Stimulated activated naive CD4-positive, alpha-beta T cell (primary cell): ENCODE data around the gene RAB7A.
A peak's percentile ranks its signal among the peaks of the same experiment; 100 is the strongest.
"Not testable (repeated sequence)": the region's sequence is repeated elsewhere in the genome, so short reads cannot be mapped to it uniquely, and the experiment has no call there.

ENCODE experiments used
- DNase-seq, 6 experiments: peaks; one replicate each; lab custom pipeline; 2025; lab: John Stamatoyannopoulos, UW

Gene RAB7A

DNA sequence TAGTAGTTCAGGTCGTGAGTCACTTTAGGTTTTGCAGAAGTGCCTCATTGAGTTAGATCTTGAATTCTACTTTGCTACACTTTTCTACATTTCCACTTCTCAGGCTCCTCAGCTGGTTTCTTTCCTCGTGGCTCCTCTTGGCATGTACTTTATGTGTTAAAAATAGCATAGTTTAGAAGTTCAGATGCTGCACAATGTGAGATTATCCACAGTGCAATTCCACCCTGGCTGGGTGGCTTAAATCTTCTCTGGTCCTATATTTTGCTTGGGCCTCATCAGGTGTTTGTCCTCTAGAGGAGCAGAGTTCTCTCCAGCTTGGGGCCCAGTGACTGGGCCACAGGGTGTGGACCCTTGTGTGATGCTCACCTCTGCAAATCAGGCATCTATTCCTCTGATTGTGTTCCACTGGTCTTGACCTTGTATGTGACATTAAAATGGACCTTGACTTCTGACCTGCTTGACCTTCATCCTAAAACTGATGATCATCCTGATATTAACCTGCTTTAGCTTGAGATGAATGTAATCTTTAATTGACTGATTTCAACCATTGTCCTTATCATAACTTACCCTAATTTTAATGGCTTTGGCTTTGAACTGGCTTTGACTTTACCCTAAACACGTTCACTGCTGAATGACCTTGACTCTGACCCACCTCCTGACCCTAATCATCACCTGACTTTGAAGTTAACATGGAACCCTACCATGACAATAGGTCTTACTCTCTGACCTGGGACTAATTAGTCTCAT, 89.5 kb downstream of the RAB7A start:
- DNase-seq: no peak

DNA sequence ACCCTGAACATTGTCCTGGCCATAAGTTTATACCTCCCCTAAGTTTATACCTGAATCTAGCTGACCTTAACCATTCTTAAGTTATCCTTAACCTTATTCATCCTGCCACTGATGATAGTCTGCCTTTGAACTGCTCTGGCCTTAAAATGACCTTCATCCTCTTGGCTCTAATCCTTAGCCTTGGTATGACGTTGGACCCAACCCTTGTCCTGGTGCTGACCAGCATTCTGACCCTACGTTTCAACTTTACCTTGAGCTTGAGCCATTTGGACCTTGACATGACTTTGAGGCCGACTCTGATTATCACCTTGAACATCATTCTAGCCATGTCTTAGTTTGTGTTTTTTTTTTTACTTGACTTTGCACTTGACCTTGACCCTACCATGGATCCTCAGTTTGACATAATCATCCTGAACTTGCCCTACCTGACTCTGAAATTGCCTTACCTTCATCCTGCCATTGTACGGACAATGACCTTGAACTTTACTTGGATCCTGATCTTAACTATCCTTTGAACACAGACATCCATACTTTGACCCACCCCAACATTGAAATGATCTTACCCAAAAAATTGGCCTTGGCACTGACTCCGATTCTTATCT, 92.3 kb downstream of the RAB7A start:
- no peak for DNase-seq

DNA sequence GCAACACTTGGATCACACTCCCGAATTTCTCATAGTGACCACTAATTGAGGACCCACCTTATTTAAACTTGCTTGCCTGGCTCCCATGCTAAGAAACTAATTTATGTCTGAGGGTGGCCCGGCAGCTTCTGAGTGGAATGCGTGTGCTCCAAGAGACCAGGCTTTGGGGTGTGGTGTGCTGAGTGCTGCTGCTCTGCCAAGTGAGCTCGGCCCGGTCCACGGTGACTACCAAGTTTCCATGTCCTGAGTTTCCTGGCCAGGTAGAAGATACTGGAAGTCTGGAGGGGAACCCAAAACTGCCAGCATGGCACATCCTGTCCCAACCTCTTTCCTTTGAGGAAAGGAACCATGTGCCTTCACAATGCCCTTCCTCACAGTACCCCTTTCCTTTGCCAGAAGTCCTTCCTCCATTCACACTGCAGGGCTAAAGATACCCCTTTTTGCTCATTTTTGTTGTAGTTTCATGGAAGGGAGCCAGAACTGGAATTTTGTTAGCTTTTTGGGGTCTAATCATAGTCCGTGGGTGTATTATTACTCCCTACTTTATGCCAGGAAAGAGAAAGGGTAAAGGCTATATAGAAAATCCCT, 94.4 kb downstream of the RAB7A start:
- DNase-seq: no peak

DNA sequence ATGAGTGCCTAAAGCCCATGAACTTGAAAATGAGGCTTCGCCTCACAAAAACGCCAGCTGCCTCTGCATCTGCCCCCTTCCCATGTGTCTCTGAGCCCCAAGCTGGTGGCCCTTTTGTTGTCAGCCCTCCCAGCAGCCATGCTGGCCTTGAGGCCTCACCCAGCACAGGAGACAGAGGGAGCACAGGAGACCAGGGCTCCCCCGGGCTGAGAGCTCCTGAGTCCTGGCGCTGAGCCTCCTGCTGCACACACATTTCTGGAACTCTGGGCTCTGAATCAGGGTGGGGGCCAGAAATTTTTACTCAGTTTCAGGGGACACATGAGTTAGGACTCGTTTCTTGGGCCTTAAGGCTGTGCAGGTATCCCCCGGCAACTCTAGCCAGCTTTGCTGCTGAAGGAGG, 97.0 kb downstream of the RAB7A start:
- DNase-seq: no peak

DNA sequence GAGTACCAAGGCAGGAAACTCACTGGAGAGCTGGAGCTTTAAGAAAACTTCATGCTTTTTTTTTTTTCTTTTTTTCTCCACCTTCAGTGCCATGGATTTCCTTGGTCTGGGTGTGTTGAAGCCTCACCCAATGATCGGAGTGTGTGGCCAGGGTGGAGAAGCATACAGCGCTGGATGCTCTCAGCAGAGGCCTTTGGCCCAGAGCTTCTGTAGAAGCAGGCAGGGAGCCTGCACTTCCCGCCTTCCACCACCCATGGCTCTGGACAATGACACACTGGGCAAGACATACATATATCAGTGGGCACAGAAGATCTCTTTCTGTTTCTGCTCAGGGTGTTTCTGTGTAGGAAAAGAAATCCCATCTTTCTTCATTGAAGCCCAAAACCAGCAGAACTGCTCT, 97.6 kb downstream of the RAB7A start:
- DNase-seq: no peak

DNA sequence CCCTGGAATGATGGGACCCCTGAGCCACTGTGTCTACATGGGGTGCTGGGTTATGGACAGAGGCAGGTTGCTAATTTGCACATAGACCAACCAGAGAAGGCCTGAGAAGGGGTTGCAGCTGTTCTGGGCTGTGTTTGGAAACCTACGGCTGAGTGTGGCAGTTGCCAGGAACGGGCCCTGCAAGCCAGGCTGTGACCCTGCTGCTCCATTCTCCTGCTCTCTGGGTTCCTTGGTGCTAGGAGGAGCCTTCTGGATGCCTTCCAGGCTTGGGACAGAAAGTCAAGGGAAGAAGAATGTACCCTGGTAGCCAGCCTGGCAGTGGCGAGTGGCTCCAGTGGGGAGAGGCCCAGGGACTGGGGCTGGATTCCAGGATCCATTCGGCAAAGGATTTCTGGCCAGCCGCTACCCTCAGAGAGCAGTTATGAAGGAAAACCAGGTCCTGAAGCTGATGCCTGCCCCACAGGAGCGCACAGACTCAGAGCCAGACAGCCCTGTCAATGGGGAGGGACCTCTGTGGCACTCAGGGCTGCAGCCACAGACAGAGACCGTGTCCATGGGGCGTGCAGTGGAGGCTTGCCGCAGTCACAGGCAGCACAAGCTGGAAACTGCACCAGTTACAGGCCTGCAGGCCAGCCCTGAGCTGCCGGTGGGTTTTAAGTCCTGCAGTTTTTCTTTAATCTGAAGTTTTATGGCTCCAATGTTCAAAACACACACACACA, 98.3 kb downstream of the RAB7A start:
- DNase-seq: no peak

DNA sequence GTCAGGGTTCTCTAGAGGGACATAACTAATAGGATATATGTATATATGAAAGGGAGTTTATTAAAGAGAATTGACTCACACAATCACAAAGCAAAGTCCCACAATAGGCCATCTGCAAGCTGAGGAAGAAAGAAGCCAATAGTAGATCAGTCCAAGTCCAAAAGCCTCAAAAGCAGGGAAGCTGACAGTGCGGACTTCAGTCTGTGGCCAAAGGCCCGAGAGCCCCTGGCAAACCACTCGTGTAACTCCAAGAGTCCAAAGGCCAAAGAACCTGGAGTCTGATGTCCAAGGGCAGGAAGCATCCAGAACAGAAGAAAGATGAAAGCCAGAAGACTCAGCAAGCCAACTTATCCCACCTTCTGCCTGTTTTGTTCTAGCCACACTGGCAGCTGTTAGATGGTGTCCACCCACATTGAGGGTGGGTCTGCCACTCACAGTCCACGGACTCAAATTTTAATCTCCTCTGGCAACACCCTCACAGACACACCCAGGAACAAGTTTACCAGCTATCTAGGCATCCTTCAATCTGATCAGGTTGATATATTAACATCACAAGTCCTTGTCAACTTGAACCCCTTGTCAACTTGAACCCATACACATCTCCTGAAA, 99.2 kb downstream of the RAB7A start:
- no peak for DNase-seq

DNA sequence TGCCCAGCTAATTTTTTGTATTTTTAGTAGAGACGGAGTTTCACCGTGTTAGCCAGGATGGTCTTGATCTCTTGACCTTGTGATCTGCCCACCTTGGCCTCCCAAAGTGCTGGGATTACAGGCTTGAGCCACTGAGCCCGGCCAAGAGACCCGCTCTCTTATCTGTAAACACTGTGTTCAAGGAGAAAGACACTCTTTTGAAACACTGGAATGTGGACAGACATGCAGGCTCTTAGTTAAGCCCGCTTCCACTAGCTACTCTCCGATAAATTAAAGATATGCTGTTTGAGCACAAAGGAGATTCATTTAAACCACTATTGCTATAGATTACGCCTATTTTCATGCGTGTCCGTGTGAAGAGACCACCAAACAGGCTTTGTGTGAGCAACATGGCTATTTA, 103.1 kb downstream of the RAB7A start:
- DNase-seq: not testable (repeated sequence)

DNA sequence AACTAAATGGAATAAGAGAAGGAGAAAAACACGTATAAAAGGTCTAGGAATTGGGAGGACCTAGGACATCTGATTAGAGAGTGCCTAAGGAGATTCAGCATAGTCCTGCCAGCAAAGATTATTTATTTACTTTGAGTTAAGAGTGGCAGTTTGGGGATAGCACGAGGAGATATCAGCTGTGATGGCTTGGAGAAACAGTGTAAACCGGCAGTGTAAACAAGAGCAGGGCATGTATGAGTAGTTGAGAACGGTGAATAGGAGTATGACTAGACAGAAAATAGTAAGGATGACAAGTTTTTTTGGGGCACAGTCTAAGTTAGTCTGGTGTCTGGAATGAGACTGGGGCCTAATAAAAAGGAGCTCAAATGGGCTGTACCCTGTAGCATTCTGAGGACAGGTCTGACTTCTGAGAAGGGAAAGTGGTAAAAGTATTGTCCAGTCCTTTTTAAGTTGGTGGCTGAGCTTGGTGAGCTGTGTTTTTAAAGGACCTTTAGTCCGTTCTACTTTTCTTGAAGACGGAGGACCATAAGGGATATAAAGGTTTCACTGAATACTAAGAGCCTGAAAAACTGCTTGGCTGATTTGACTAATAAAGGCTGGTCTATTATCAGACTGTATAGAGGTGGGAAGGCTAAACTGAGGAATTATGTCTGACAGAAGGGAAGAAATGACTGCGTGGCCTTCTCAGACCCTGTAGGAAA, 104.1 kb downstream of the RAB7A start:
- DNase-seq: not testable (repeated sequence)

DNA sequence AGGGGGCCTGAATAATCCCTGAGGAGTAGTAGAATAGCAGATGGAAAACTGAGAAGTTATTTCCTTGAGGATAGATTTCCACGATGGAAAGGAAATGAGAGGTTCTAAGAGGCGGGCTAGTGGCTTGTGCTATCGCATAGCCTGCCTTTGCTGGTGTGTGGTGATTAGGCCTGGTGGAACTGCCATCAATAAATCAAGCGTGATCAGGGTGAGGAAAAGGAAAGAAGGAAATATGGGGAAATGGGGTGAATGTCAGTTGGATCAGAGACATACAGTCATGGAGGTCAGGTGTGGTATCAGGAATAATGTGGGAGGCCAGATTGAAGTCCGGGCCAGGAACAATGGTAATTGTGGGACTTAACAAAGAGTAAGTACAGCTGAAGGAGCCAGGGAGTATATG, 104.8 kb downstream of the RAB7A start:
- not testable (repeated sequence) for DNase-seq

DNA sequence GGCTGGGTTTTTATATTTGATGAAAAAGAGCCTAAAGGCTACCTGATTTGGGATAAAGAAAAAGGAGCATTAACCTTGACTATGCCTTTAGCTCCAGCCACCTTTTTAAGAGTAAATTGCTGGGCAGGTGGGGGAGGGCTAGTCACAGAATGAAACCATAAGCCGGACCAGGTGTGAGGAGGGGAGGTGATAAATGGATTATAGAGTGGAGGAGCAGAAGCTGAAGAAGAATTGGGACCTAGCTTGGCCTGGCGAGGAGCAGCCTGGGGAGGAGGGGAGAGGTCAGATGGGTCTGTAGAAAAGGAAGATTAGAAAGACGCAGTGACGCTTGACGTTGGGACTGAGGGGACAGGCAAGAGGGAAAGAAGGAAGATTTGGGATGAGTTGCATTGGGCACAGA, 107.0 kb downstream of the RAB7A start:
- not testable (repeated sequence) for DNase-seq

DNA sequence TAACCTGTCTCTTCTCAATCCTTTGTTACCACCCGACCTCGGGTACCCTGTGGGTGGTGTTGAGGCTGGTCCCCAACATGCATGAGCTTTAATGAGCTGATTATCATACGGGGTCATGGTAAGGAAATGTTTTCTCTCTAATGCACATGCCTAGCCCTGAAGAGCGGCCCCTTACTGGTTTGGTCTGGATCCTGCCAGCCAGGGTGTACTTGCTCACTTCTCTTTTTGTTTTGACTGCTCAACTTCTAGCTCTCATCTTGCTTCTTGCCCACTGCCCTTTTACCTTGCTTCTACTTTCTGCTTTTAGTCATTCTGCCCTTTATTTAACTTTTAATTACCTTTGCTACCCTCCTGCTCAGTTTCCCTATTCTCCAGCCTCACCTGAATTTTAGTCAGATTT, 109.1 kb downstream of the RAB7A start:
- DNase-seq: no peak

DNA sequence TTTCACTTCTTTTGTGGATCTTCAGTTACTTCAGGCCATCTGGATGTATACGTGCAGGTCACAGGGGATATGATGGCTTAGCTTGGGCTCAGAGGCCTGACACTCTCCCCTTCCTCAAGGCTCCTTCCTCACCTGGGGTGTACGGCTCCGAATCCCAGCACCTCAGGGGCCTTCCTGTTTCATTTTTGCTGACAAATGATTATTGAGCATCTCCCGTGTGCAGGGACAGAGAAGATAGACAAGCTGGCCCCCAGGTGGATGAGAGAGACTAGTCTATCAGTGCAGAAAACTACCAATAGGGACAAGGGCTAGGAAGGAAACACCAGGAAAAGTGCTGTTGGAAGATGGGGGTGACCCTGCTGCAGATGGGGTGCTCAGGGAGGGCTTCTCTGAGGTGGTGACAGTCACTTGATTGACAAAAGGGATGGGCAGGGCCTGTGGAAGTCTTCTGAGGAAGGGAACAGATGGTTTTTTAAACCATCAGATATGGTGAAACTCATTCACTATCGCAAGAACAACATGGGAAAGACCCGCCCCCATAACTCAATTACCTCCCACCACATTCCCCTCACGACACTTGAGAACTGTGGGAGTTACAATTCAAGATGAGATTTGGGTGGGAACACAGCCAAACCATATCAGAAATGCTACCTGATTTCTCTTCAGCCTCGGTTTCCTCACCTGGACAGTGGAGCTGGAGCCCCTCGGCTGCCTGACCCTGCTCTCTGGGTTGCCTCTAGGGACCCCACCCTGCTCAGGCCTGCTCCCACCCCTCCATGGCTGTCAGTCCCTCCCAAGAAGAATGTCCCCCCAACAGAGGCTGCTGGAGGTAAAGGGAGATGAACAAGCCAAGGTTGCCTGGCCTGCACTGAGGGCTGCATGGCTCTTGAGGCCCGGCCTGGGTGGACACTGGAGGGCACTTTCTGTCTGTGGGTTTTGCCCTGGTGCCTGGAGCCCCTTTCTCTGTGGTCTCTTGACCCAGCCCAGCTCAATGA, 116.2 kb downstream of the RAB7A start:
- no peak for DNase-seq

DNA sequence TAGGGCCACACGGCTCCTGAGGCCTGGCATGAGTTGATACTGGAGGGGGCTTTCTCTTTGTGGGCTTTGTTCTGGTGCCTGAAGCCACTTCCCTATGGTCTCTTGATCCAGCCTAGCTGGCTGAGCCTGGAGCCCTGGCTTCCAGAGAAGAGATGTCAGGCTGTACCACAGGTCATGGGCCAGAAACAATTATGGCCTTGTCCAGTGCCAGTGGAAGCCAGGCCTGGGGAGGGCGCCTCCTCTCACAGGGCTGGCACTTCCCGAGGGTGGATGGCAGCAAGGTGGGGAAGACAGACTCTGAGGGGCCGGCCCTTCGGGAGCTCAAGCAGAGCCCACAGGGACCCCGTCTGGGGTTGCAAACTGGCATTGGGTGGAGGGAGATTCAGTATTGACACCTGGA, 118.5 kb downstream of the RAB7A start:
- DNase-seq: no peak

DNA sequence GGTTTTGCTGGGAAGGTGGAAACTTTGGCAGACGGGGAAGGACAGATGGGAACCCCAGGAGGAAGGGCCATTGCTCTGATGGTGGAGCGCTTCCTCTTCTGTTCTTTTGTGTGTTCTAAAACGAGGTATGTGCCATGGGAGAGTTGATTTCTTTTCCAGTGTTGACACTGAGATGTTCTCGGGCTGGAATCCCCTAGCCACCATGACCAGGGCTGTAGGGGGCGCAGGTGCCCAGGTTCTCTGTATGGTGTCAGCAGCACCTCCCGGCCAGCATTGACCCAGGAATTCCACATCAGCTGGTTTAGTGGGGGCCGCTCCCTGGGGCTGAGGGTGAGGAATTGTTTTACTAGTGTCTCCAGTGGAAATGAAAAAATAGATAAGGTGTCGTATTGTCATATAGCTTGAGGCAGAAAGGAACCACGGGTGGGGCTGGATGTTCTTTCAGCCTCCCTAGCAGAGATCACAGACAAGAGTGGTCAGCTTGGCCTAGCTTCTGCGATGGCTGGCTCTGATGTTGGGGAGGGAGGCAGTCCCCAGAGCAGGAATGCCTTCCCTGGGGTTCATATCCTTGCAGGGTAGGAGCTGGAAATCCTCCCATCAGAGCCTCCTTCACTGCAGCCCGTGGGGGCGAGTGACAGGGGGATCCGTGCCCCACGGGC, 119.3 kb downstream of the RAB7A start:
- no peak for DNase-seq

DNA sequence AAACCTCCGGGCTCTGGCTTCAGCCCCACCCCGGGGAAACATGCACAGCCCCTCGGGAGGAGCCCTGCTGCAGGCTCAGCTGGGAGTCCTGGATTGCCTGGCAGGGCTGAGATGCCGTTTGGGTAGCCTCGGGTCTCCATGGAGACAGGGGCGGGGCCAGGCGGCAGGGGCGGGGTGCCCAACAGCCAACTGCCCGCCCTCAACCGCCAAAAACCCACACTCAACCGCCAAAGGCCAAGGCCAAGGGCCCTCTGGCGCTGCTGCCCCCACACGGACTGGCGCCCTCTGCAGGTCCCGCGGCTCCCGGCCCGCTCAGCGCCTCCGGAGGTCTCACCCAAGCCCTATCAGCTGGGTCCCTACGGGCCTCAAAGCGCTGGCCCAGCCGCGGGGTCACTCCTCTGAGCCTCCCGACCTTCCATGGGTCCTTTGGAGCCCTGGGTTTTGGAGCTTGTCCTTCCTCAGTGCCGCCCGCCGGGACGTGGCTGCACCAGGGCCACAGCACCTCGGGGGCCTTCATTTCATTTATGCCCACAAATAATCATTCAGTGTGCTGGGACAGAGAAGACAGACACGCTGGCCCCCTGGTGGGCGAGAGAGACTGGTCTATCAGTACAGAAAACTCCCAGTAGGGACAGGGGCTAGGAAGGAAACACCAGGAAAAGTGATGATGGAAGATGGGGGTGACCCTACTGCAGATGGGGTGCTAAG, 119.9 kb downstream of the RAB7A start:
- peak; percentile 63 to 83 (median 74) for DNase-seq

DNA sequence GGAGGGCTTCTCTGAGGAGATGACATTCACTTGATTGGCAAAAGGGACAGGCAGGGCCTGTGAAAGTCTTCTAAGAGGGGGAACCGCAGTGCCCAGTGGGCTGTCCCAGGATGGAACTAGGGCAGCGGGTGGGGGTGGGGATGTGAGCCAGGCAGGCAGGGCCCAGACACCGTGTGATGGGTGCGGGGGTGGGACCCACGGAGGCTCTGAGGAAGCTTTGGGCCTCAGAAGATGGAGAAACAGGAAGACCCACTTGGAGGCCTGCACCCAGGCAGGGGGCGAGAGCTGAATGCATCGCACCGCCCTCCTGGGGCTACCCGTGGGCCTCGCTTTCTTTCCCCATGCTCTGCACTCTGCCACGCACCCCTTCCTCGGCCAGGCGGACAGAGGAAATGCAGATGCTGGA, 120.5 kb downstream of the RAB7A start:
- no peak for DNase-seq

DNA sequence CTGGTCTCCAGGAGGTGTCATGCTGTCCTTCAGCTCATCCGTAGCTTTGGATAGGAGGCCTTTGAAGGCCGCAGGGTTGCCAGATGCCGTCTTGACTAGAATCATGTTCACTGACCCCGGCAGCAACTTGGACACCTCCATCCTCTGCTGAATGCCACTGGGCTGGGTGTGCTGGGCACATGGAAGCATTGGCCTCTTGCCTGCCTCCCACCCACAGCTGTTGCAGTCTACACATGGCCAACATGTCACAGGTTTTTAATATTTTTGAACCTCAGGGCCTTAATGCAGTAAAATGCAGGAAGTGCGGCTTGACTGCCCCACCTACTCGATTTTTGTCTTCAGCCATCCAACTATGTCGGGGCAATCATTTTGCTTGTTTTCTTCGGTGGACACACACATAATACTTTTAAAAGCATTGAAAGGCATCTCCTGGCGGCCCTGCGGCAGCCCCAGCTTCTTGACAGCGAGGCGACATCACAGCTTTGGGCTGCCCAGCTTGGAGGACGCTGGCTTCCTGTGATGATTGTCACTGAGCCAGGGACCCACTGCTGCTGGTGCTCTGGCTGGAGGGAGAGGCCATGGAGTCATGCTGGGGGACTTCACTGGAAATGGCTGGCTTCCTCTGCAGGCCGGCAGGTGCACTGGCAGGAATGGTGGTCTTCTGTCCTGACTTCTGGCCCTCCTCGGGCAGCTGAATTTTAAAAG, 121.8 kb downstream of the RAB7A start:
- DNase-seq: no peak

DNA sequence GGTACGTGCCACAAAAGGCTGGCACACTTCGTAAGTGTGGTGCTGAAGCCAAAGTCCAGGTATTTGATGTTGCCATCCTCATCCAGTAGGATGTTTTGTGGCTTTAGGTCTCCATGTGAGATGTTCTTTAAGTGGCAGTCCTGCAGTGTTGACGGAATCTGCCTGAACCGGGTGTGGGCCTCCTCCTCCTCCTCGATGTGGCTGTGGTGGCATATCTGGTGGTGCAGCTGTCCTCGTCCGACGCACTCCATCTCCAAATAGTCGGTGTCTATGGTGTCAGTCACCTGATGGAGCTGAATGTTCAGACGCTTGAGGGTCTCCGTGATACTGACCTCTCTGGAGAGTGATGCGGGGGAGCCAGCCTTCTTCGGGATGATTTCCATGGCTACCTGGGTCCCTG, 123.0 kb downstream of the RAB7A start:
- no peak for DNase-seq
